SK-N-SH treated with all-trans-retinoic acid at 6 μM for 48 hours (cell line): ENCODE data around the gene CNTN1.

Experiments used
- ARNTL ChIP-seq: fragments of 450-650 bp; formaldehyde crosslinking; IDR thresholded peaks from 2 replicates; pipeline ENCODE4 v1.5.0; 2020; ENCODE audit warnings: low read depth, mild to moderate bottlenecking, moderate library complexity, borderline replicate concordance
- BACH2 ChIP-seq: fragments of 250-450 bp; sonication (Bioruptor Pico); IDR thresholded peaks from 2 replicates; pipeline ENCODE4 v1.9.0; 2021; ENCODE audit warnings: mild to moderate bottlenecking, borderline replicate concordance
- CREB5 ChIP-seq: fragments of 250-450 bp; sonication (Bioruptor Pico); IDR thresholded peaks from 2 replicates; pipeline ENCODE4 v1.5.1; 2020; ENCODE audit warnings: low read depth, mild to moderate bottlenecking, moderate library complexity
- ESRRG ChIP-seq: fragments of 250-450 bp; sonication (Bioruptor Pico); IDR thresholded peaks from 2 replicates; pipeline ENCODE4 v1.6.1; 2021; ENCODE audit warnings: mild to moderate bottlenecking
- ISL1 ChIP-seq: fragments of 250-450 bp; sonication (Bioruptor Pico); IDR thresholded peaks from 2 replicates; pipeline ENCODE4 v2.1.2; 2022; ENCODE audit warnings: mild to moderate bottlenecking, moderate library complexity
- PATZ1 ChIP-seq: fragments of 250-450 bp; sonication (Bioruptor Pico); IDR thresholded peaks from 2 replicates; pipeline ENCODE4 v1.8.0; 2020; ENCODE audit warnings: mild to moderate bottlenecking, moderate library complexity, borderline replicate concordance
- POU6F1 ChIP-seq: fragments of 250-450 bp; sonication (Bioruptor Pico); IDR thresholded peaks from 2 replicates; pipeline ENCODE4 v1.8.0; 2021; ENCODE audit warnings: low read depth, mild to moderate bottlenecking, moderate library complexity, borderline replicate concordance
- PPARA ChIP-seq: fragments of 250-450 bp; sonication (Bioruptor Pico); IDR thresholded peaks from 2 replicates; pipeline ENCODE4 v1.5.0; 2020; ENCODE audit warnings: mild to moderate bottlenecking, borderline replicate concordance
- RARB ChIP-seq: fragments of 250-450 bp; sonication (Bioruptor Pico); IDR thresholded peaks from 2 replicates; pipeline ENCODE4 v1.8.0; 2021; ENCODE audit warnings: mild to moderate bottlenecking, moderate library complexity
- TCF4 ChIP-seq: fragments of 250-450 bp; sonication (Bioruptor Pico); IDR thresholded peaks from 2 replicates; pipeline ENCODE4 v1.8.0; 2021; ENCODE audit warnings: mild to moderate bottlenecking, moderate library complexity, borderline replicate concordance
- ZC3H10 ChIP-seq: fragments of 250-450 bp; sonication (Bioruptor Pico); IDR thresholded peaks from 2 replicates; pipeline ENCODE4 v1.5.1; 2021; ENCODE audit warnings: mild to moderate bottlenecking, moderate library complexity
- ZFP3 ChIP-seq: fragments of 250-450 bp; sonication (Bioruptor Pico); IDR thresholded peaks from 2 replicates; pipeline ENCODE4 v1.5.0; 2020; ENCODE audit warnings: mild to moderate bottlenecking, moderate library complexity
- ZNF565 ChIP-seq: fragments of 450-650 bp; formaldehyde crosslinking; conservative IDR thresholded peaks from 2 replicates; pipeline ENCODE4 v1.5.0; 2020; ENCODE audit warnings: low read depth, mild to moderate bottlenecking, moderate library complexity
- ZNF70 ChIP-seq: fragments of 450-650 bp; formaldehyde crosslinking; IDR thresholded peaks from 2 replicates; pipeline ENCODE4 v1.5.0; 2020; ENCODE audit warnings: mild to moderate bottlenecking, moderate library complexity

- TF ChIP-seq ZFP3 (CRISPR knock-in tag) (no peak), ARNTL (CRISPR knock-in tag) (no peak), PATZ1 (CRISPR knock-in tag) (no peak), ZNF70 (CRISPR knock-in tag) (no peak), POU6F1 (no peak), CREB5 (no peak), ESRRG (CRISPR knock-in tag) (no peak), RARB (CRISPR knock-in tag) (no peak), ZNF565 (CRISPR knock-in tag) (no peak), TCF4 (CRISPR knock-in tag) (no peak), PPARA (no peak), BACH2 (CRISPR knock-in tag) (no peak), ZC3H10 (CRISPR knock-in tag) (no peak), ISL1 (CRISPR knock-in tag) (no peak)
Observed at GRCh38 chr12:41106315-41106714, 414.1 kb downstream of the CNTN1 start.
